Panc1 (cell line): ENCODE results near the gene SLC40A1.

ENCODE experiments used
- CTCF ChIP-seq: fragments of 450-650 bp; IDR thresholded peaks from 2 replicates; pipeline ENCODE4 v1.5.1; 2017; ENCODE audit warnings: mild to moderate bottlenecking
- POLR2AphosphoS5 ChIP-seq: IDR thresholded peaks from 2 replicates; pipeline ENCODE4 v1.6.1; 2012; ENCODE audit warnings: mild to moderate bottlenecking, low read depth, low read length, moderate library complexity
- TCF7L2 ChIP-seq: IDR thresholded peaks from 2 replicates; pipeline ENCODE4 v1.6.1; 2011; ENCODE audit warnings: mild to moderate bottlenecking, low read depth, low read length, inconsistent platforms

GRCh38 chr2:189557373-189557772 is 23.2 kb downstream of the SLC40A1 start:
- TF ChIP-seq CTCF (no peak), POLR2AphosphoS5 (no peak), TCF7L2 (no peak)
